Measurements from ENCODE around the gene NADK.
"Not testable (repeated sequence)": the region's sequence is repeated elsewhere in the genome, so short reads cannot be mapped to it uniquely, and the experiment has no call there.

GRCh38 chr1:1704284-1704957 lies 73.8 kb downstream of the NADK start:
- TF ChIP-seq CTCF, POLR2A (IDR thresholded peaks at IDR 0.05): not testable (repeated sequence)

Data from adrenal gland (tissue), 5 donors.